SIG-M5 (cell line): ENCODE data around the gene TMEM30B.

Experiments
- DNase-seq: peaks from one replicate; lab custom pipeline; 2025; lab: John Stamatoyannopoulos, UW

TMEM30B gene

DNA sequence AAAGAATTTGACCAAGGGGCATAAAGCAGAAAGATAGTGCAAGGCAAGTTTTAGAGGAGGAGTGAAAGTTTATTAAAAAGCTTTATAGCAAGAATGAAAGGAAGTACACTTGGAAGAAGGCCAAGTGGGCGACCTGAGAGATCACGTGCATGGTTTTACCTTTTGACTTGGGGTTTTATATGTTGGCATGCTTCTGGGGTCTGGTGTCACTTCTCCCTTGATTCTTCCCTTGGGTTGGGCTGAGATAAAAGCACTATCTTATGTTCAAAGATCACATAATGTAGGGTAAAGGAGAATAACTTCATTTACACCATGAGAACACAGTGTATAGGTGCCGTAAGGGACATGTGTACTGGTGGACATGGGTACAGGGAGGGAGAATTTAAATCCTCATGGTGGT, 17.7 kb upstream of the TMEM30B start:
- no peak for DNase-seq

DNA sequence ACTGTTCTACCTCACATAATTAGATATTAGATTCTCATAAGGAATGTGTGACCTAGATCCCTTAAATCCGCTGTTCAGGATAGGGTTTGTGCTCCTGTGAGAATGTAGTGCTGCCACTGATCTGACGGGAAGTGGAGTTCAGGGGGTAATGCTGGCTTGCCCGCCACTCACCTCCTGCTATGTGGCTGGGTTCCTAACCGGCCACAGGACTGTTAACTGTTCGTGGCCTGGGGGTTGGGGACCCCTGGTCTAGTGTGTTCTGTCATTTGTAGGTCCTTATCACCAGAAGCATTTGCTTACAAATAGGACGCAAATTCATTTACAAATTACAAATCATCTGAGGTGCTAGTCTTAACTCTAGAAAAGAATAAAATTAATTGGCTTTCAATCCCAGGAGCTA, 16.4 kb upstream of the TMEM30B start:
- no peak for DNase-seq

- no peak for DNase-seq
Measured at GRCh38 chr14:61296719-61297502, 15.8 kb upstream of the TMEM30B start.

DNA sequence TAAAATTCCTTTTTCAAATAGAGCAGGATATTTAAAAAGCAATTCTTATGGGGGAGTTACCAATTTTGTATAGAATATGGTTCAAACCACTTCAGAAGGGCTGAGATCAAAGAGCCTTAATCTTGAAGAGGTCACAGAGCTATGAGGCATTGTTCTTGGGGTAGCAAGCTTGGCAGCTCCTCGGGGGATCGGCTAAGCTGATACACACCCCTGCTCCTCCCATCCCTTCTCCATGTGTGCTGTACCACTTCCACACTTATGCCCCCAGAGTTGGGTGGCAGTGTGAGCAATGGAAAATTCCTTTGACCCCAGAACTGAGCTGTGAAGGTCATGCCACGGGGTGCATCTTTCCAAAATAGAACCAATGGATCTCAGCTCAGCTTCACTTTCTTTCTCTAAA, 15.0 kb upstream of the TMEM30B start:
- no peak for DNase-seq

DNA sequence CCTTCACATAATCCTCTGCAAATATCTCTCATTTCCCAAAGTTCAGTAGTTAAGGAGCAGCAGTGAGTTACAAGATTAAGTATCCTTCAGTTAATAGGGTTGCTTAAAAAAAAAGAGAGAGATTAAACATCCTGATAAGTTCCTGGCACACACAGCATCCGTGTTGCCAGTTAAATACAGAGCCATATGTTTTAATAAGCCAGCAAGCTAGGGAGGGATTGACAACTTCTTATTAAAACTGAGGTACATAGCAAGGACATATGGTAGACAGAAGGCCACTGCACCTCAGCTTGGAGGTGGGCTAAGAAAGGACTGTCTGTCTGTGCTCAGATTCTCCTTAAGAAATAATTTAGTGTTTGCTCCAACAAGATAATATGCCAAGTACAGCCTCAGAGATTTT, 9.6 kb upstream of the TMEM30B start:
- DNase-seq: no peak

DNA sequence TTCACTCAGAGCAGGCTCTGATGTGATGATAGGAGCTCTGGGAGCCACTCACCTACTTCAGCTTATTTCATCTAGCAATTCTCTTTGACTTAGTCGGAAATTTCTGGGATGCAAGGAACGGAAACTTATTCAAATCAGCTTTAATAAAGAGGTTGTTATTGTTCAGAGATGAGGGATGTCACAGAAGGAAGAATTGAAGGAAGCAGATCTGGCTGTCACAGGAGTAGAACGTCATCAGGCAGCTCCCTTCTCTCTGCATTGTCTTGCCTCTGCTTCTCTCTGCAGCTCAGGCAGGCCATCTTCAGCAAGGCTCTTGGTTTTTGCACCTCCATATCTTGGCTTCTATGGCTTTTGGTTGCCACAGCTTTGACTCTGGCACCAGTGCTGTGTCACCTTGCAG, 7.6 kb upstream of the TMEM30B start:
- DNase-seq: no peak

GRCh38 chr14:61288228-61288627, 7.1 kb upstream of the TMEM30B start:
- no peak for DNase-seq

- DNase-seq: no peak
Measured at GRCh38 chr14:61287196-61287595, 6.1 kb upstream of the TMEM30B start.

DNA sequence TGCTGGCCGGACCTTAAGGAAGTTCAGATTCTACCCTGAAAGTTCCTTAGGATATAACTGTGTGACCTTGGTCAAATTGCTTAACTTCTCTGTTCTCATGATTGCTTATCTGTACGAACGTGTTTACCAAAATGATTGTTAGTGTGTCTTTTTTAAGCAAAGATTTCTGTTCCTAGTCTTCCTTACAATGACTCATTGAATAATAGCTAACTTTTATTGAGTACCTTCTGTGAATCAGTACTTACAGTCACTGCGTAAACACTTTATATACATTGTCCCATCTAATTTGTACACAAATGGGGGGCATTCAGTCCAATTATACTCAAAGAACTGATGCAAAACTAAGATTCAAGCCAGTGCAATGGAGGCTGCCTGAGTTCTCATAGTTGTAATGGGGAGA, 4.2 kb upstream of the TMEM30B start:
- no peak for DNase-seq

GRCh38 chr14:61284001-61284400, 2.9 kb upstream of the TMEM30B start:
- no peak for DNase-seq

GRCh38 chr14:61282746-61283145, 1.6 kb upstream of the TMEM30B start:
- DNase-seq: no peak

DNA sequence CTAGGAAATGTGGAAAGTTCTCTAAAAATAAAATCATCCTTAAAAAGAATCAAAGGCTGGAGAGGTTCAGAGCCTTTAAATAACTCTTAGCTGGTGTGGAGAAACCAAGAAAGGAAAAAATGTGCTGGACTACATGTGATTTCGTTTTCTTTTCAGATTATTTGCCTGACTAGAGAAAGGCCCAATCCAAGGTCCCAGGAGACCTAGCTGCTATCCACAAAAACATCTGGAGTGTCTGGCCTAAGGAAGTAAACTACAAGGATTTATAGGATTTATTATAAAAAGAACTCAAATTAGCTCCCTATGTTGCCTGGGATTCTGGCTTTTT, 774 bp upstream of the TMEM30B start:
- DNase-seq: no peak

GRCh38 chr14:61280526-61281185, 482 bp downstream of the TMEM30B start:
- DNase-seq: no peak

DNA sequence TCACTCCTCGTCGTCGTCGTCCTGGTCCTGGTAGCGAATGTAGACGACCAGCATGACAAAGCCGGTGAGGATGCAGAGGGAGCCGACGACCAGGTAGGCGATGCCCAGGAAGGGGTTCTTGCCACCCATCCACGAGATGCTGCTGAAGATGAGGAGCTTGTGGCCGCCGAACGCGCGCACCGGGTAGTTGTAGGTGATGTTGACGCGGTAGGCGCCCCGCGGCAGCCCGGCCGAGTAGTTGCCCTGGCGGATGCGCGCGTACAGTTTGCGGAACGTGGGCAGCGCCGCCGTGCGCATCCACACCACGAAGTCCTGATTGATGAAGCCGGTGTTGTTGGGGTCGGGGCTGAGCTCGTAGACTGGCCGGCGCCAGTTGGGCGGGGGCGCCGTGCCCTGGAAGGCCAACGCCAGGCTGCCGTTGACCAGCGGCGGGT, 1.0 kb downstream of the TMEM30B start:
- no peak for DNase-seq

DNA sequence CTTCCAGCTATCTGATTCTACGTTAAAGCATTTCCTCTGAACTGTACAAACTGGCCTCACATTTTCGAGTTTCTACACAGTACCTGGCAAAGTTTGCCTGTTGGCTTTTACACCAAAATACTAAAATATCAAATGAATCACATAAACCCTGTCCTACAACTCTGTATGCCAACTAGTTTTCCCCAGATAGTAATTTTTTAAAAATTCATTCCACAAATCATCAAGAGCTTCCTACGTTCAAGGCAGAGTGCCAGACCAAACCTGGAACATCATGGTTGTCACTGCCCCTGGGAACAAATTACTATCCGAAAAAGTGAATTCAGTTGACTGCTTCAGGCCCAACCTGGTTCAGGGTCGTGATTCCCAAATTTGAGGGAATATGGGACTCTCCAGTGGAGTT, 2.1 kb downstream of the TMEM30B start:
- DNase-seq: no peak

DNA sequence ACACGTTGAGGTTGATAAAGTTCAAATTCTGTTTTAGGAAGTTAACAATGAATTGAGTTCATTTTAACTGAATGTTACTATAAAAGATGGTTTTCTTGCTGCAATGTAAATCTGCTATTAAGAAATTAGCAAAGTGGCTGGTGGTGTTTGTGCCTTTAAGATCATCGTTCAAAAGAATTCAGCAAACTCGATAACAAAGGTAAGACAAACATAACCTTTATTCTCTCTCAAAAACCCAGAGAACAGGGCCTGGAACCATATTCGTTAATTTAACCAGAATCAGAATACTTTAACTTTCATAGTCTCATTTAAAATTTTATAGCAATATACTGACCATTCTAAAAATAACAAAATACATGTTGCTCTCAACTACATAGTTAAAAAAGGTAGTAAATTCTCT, 3.4 kb downstream of the TMEM30B start:
- no peak for DNase-seq

- DNase-seq: no peak
Measured at GRCh38 chr14:61277232-61277631, 3.9 kb downstream of the TMEM30B start.

GRCh38 chr14:61271552-61271951, 9.6 kb downstream of the TMEM30B start:
- DNase-seq: no peak

DNA sequence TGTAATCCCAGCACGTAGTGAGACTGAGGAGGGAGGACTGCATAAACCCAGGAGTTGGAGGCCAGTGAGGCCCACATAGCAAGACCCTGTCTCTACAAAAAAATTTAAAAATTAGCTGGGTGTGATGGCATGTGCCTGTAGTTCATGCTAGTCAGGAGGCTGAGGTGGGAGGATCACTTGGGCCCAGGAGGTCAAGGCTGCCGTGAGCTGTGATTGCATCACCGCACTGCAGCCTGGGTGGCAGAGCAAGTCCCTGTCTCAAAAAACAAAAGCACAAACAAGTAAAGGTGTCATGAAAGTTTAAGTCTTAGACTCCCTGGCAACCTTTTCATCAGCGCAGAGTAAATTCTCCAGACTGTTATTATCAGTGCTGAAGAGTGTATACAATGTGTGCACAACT, 10.4 kb downstream of the TMEM30B start:
- DNase-seq: no peak

GRCh38 chr14:61269321-61270083, 11.6 kb downstream of the TMEM30B start:
- no peak for DNase-seq

DNA sequence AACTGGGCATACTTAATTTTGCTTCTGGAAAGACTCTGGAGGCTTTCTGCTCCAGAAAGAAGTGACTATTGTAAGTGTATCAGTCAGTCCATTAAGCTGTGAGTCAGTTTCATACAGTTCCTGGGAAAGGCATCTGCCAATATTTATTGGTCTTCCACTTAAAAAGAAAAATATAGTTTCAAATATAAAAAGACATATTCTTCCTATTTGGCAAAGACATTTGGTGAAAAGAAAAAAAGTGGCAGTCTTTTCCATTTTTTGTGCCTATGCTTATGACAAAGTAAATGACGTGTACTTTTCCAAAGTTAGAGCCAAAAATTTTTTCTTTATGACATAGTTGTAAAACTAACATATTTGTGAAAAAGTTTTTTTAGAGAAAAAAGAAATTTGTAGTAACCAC, 12.3 kb downstream of the TMEM30B start:
- no peak for DNase-seq

DNA sequence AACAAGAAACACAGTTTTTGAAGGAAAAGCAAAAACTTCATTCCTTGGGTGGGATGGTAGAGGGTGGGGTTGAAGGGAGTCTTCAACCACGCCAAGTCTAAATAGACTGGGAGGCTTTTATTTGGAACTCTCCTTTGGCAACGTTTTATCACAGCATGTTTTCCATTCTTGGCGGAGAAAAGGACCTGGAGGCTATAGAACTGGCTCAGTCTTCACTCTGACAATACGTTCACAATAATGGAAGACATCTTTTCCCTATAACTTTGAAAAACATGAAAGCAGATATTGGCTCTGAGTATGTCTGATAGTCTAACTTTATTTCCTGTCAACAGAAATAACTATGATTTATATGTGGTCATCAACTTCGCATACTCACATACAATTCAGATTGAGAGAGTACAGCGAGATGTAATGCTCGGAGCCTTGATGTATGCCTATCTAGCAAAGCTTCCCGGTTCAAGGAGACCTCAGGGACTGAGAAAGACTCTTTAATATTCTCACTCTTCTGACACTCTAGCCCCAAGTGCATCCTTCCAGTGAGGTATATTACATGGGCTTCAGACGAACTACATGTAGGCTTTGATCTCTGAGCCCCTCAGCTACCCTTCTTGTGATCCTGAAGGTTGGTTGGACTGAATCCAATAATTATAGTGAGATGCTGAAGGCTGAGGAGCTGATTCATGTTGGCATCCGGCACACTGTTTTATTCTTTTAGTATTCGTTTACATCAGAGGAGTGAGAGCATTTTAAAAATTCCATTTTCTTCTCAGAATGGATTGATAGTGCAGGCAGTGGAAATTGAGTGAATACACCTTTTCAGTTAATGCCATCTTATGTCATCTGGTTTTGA, 14.0 kb downstream of the TMEM30B start:
- DNase-seq: no peak
